NCI-H2081 treated with DMSO at 0.1 percent for 48 hours (cell line): ENCODE data around the gene PDS5A.
"Not testable (repeated sequence)": the region's sequence is repeated elsewhere in the genome, so short reads cannot be mapped to it uniquely, and the experiment has no call there.

Experiments
- DNase-seq: peaks from one replicate; lab custom pipeline; 2025; lab: John Stamatoyannopoulos, UW

Gene PDS5A

GRCh38 chr4:39899291-39899690 is 78.4 kb downstream of the PDS5A start:
- no peak for DNase-seq

GRCh38 chr4:39898015-39898414 is 79.7 kb downstream of the PDS5A start:
- DNase-seq: no peak

- DNase-seq: no peak
These were observed 84.0 kb downstream of the PDS5A start for GRCh38 chr4:39893693-39894072.

- no peak for DNase-seq
These were observed 84.6 kb downstream of the PDS5A start for GRCh38 chr4:39892988-39893692.

GRCh38 chr4:39889226-39889625 is 88.5 kb downstream of the PDS5A start:
- DNase-seq: no peak

GRCh38 chr4:39888541-39888940 is 89.2 kb downstream of the PDS5A start:
- no peak for DNase-seq

- DNase-seq: no peak
These were observed 94.1 kb downstream of the PDS5A start for GRCh38 chr4:39883646-39884045.

- no peak for DNase-seq
These were observed 95.9 kb downstream of the PDS5A start for GRCh38 chr4:39881789-39882188.

GRCh38 chr4:39877971-39878370 is 99.7 kb downstream of the PDS5A start:
- no peak for DNase-seq

GRCh38 chr4:39873823-39874222 is 103.9 kb downstream of the PDS5A start:
- no peak for DNase-seq

- DNase-seq: no peak
These were observed 112.4 kb downstream of the PDS5A start for GRCh38 chr4:39865280-39865679.

GRCh38 chr4:39864391-39864790 is 113.3 kb downstream of the PDS5A start:
- no peak for DNase-seq

GRCh38 chr4:39860804-39861203 is 116.9 kb downstream of the PDS5A start:
- DNase-seq: no peak

GRCh38 chr4:39855909-39856512 is 121.7 kb downstream of the PDS5A start:
- no peak for DNase-seq

GRCh38 chr4:39852636-39853035 is 125.1 kb downstream of the PDS5A start:
- no peak for DNase-seq

- no peak for DNase-seq
These were observed 127.0 kb downstream of the PDS5A start for GRCh38 chr4:39850727-39851126.

GRCh38 chr4:39846705-39847104 is 131.0 kb downstream of the PDS5A start:
- DNase-seq: no peak

GRCh38 chr4:39846120-39846519 is 131.6 kb downstream of the PDS5A start:
- DNase-seq: no peak

GRCh38 chr4:39841894-39842293 is 135.8 kb downstream of the PDS5A start:
- no peak for DNase-seq

- DNase-seq: not testable (repeated sequence)
These were observed 137.2 kb downstream of the PDS5A start for GRCh38 chr4:39840516-39840915.

GRCh38 chr4:39840027-39840426 is 137.7 kb downstream of the PDS5A start:
- DNase-seq: no peak

- DNase-seq: not testable (repeated sequence)
These were observed 139.3 kb downstream of the PDS5A start for GRCh38 chr4:39838431-39838830.

GRCh38 chr4:39834269-39834668 is 143.4 kb downstream of the PDS5A start:
- no peak for DNase-seq

GRCh38 chr4:39825741-39826231 is 151.9 kb downstream of the PDS5A start:
- DNase-seq: no peak
